Midbrain (tissue), 1 donor: ENCODE measurements around the gene GSX1.
A peak's percentile ranks its signal among the peaks of the same experiment; 100 is the strongest.
"Not testable (repeated sequence)": the region's sequence is repeated elsewhere in the genome, so short reads cannot be mapped to it uniquely, and the experiment has no call there.

Experiments
- DNase-seq: peaks from one replicate; lab custom pipeline; 2025; lab: John Stamatoyannopoulos, UW

GSX1 gene

GRCh38 chr13:27794921-27795717, 2.8 kb downstream of the GSX1 start:
- DNase-seq = no peak

DNA sequence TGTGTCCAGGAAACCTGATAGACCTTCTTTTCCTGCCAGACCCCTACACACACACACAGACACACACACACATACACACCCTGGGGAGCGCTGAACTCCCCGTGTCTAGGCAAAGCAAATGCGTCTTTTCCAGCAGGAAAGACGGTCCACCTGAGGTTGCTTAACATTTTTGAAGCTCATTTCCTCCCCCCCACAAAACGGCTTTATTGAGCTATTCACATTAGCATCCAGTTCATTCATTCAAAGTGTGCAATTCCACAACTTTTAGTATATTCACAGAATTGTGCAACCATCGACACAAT, 3.4 kb downstream of the GSX1 start:
- no peak for DNase-seq

DNA sequence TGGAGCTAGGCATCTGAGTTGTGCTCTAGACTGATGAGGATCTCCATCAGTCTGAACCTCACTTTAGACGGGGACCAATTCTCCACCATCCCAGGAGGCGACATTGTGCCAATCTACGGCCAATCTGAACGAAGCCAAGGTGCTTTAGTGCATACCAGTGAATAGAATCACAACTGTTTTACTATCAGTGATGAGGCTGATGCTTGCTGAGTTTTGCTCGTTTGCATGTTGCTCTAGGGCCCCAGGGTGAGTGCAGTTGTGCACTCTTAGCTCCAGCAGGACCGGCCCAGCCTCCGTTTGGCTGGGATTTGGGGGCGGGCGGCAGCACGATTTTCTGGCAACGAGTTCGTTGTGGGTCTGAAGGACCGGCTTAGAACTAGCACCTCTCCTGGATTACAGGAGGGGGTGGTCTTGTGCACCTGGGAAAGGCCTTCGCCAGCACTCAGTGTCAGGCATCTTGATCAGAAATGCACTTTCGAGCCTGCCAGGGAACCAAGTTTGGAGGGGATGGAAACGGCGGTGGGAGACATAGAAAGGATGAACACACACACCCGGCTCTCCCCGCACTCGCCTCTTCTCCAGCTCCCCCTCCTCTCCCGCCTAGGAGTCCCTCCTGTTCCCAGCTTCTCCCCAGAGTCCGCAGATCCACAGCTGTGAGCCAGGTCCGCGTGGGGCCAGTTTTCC, 4.4 kb downstream of the GSX1 start:
- DNase-seq = no peak

DNA sequence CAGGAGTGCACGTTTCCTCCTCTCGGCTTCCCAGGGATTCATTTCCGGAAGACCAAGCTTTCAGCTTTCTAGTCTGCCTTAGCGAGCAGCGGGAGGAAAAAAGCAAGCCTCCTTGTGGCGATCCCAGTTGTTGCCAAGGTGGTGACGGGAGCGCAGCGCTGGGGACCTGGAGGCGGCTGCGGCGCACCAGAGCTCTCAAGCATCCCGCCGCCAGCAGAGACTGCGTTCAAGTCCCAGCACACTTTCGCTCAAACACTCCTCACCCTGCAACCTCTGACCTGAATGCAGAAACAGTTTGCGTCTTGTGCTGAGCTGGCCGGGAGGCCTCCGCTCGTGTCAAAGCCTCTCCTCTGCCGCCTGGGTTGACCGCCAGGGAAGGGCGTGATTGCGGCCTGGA, 4.9 kb downstream of the GSX1 start:
- no peak for DNase-seq

GRCh38 chr13:27806744-27807387, 14.6 kb downstream of the GSX1 start:
- no peak for DNase-seq

- DNase-seq = no peak
Measured at GRCh38 chr13:27808851-27809550, 16.7 kb downstream of the GSX1 start.

- DNase-seq = no peak
Measured at GRCh38 chr13:27810009-27810408, 17.7 kb downstream of the GSX1 start.

- DNase-seq = no peak
Measured at GRCh38 chr13:27810461-27810860, 18.2 kb downstream of the GSX1 start.

DNA sequence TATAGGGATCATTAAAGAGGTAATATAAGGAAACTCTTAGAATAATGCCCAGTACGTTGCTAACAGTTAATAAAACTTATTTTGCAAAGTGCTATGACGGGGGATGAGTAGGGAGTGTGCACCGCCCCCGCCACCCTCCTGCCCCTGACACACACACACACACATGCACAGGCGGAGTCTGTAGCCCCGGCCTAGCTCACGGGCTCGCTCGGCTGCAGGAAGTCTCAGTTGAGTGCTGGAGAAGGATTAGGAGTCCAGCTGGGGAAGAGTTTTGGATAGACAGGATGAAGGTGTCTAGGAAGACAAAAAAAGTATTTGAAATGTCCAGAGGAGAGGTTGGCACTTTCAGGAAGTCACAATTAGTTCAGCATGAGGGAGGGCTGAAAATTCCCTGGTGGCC, 21.5 kb downstream of the GSX1 start:
- no peak for DNase-seq

DNA sequence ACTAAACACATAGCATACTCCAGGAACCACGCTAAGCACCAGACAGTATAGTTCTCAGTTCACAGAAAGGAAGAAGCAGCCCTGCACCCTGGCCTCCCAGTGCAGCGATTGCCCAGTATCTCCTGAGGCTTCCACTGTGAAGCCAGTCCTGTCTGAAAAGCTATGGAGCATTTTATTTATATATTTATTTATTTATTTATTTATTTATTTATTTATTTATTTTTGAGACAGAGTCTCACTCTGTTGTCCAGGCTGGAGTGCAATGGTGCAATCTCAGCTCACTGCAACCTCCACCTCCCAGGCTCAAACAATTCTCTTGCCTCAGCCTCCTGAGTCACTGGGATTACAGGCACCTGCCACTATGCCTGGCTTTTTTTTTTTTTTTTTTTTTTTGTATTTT, 25.5 kb downstream of the GSX1 start:
- DNase-seq = not testable (repeated sequence)

DNA sequence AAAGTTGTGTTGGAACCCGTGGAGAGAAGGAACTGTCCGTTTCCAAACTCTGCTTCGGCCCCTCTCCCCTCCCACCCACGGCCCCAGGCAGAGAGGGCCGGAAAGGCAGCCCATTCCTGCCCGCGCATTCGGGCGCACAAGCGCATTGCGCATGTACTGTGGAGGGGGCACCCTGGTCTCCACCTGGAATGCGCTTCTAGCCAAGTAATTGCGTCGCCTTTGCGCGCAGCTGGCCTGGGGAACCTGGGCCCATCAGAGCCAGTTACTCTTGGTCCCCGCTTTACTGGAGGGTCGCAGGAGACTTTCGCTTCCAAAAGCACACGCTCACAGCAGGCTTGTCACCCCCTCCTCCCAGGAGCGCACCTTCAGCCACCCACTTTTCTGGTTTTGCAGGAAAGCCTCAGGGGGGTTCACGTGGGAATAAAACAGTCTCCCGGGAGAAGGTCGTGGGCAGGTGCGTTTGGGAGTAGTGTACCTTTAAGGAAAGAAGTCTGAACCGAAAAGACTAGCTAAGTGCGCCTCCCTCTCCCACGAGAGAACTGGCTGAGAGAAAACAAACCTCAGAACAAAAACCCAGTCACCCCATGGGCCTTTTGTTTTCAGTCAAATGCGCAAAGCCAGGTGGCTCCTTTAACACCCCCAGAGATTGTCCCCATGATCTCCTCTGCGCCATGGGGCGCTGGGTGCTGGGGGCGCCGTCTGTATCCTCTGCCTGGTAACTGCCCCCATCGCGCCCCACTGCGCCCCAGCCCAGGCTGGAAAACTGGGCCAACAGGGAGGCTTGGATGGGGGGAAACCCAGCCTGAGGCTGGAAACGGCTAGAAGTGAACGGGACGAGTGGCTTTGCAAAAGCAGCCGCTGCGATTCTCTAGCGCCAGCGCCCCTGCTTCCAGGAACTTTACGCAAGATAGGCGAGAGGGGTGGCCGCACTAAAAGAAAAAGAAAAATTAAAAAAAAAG, 28.5 kb downstream of the GSX1 start:
- no peak for DNase-seq

- no peak for DNase-seq
Measured at GRCh38 chr13:27821566-27821965, 29.3 kb downstream of the GSX1 start.

- DNase-seq = no peak
Measured at GRCh38 chr13:27822258-27822872, 30.1 kb downstream of the GSX1 start.

DNA sequence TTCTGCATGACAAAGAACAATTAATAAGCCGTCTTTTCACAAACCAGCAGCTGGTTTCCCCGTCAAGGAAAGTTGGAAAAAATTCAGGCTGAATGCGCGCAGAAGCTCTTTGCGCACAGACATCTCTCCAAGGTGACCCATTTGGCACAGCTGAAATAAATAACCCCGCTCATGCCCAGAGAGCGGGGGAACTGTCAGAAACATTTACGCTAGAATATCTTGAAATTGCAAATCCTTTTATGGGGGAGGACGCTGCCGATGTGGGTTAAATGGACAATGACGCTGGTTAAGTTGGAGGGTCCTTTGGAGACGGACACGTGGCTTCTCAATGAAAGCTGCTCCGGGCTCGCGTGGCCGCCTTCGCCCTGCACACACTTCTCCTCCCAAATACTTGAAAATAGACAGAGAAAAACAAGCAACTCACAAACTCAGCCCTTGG, 30.6 kb downstream of the GSX1 start:
- no peak for DNase-seq

GRCh38 chr13:27824121-27824520, 31.8 kb downstream of the GSX1 start:
- no peak for DNase-seq

- DNase-seq = no peak
Measured at GRCh38 chr13:27825072-27825471, 32.8 kb downstream of the GSX1 start.

DNA sequence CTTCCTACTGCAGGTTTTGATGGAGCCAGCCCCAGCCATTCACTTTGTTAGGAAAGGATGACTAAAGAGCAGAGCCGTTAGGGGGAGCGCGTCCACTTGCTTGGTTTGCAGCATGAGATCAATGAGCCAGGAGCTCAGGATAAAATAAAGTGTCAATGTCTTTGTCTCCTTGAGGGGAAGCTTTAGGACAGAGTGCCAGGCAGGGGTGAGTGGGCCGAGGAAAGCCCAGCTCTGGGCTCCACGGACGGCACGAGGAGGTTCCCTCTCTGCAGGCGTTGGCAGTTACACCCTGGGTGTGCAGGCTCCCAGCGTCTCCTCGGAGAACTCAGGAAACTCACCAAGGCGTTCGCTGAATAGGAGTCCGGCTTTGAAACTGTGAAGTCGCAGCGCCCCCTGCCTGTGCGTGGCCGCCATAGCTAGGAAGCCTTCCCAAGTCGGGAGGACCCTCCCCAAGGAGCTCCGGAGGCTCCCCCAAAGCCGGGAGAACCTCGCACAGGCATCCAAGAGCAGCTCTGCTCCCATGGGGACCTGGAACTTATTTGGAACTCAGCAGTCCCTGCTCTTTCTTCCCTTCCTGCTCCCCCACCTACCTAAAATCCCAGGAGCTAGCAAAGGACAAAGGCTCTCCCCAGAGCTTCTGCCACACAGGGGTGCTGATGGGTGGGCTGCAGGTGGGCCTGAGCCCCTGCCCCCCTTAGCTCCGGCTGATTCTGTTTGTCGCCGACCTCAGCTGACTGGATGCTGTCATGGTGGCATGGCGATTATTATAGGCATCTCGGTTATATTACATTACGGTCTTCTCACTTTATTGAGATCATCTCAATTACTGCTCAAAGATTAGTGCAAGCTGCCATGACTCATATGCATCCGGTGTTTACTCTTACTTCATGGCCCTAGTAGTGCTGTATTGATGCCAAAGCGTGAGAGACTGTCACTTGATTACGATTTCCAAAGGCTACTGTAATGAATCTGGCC, 34.4 kb downstream of the GSX1 start:
- DNase-seq = peak; percentile 85

DNA sequence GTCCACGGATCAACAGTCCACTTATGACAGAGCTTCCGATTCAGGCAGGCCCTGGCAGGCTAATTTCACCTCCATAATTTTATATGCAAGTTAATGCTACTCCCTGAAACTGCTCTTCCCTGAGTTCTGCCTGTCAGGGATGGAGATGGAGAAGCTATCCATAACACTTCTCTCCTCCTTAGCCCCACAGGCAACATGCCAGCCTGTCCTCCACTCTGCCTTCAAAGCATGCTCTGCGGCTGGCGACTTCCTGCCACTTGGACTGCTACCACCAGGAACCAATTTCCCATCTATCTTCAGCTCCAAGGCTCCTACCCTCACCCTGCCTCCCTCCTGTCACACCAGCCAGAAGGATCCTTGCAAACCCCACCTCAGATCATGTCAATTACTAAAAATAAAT, 35.4 kb downstream of the GSX1 start:
- no peak for DNase-seq

DNA sequence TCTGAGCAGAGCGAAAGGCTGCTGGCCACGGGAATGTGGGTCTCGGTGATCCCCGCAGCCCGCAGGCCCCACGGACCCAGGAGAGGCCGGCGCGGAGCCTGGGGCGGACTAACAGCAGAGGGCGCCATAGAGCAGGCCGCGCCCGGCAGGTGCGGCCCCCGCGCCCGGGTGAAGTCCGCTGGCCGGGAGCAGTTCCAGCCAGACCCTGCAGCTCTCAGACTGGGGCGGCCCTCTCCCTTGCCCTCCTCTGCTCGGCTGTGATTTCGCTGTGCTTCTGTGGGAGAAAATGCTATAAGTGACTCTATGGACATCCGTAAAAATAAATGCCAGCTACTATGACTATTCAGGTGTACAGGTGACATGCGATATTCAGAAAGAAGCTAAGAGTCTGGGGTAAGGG, 37.7 kb downstream of the GSX1 start:
- DNase-seq = peak; percentile 28

GRCh38 chr13:27833206-27833605, 40.9 kb downstream of the GSX1 start:
- DNase-seq = no peak
